Calu3 (cell line): ENCODE results near the gene DCAF17. TPM values are rescaled to one million over a fixed set of nuclear protein-coding genes. Genes with fewer than 3 reads are reported as not detected.

ENCODE experiments used
- BruUV-seq: library from RNA; stranded (reverse); fragments of 400-500 nt; replicated peaks from 2 replicates; lab custom pipeline; 2021; lab: Mats Ljungman, UMichigan
- CTCF ChIA-PET: fragments of 300-600 bp; sonication (Branson Sonifier 250); formaldehyde crosslinking; loops from one replicate; lab custom pipeline; 2022; ENCODE audit warnings: antibody characterized with exemption; lab: Charles Lee
- DNase-seq: peaks from one replicate; pipeline ENCODE4 v3.0.0; 2022
- H3K27ac Mint-ChIP-seq: one replicate; pipeline ENCODE4 v1.8.0; 2022; ENCODE audit warnings: mixed read lengths; ENCODE audit not compliant: unreplicated experiment
- H3K27me3 Mint-ChIP-seq: one replicate; pipeline ENCODE4 v1.8.0; 2022; ENCODE audit warnings: mixed read lengths; ENCODE audit not compliant: unreplicated experiment
- H3K36me3 Mint-ChIP-seq: one replicate; pipeline ENCODE4 v1.8.0; 2022; ENCODE audit warnings: mild to moderate bottlenecking, moderate library complexity, mixed read lengths; ENCODE audit not compliant: insufficient read depth, unreplicated experiment
- H3K4me1 Mint-ChIP-seq: one replicate; pipeline ENCODE4 v1.8.0; 2022; ENCODE audit warnings: mild to moderate bottlenecking, low read depth, mixed read lengths; ENCODE audit not compliant: unreplicated experiment
- H3K4me3 Mint-ChIP-seq: one replicate; pipeline ENCODE4 v1.8.0; 2022; ENCODE audit warnings: mild to moderate bottlenecking, low read depth, moderate library complexity, mixed read lengths; ENCODE audit not compliant: unreplicated experiment
- H3K9me3 Mint-ChIP-seq: one replicate; pipeline ENCODE4 v1.8.0; 2022; ENCODE audit warnings: low read depth, mixed read lengths; ENCODE audit not compliant: unreplicated experiment
- CTCF ChIP-seq: fragments of 200-600 bp; IDR thresholded peaks from one replicate; pipeline ENCODE4 v1.8.0; 2022; ENCODE audit warnings: antibody characterized with exemption; ENCODE audit not compliant: unreplicated experiment
- intact Hi-C: fragments of 100-400 bp; cut with micrococcal nuclease; formaldehyde crosslinking; loops from one replicate; pipeline ENCODE4 v1.10.0; 2022; ENCODE audit not compliant: unreplicated experiment
- total RNA-seq: library from RNA; stranded (reverse); gene quantifications from 2 replicates; pipeline ENCODE4 v1.2.3, GENCODE V29; 2022

Gene DCAF17
- total RNA-seq, 1 experiment from 2014 or later = 11.9 TPM

DNA sequence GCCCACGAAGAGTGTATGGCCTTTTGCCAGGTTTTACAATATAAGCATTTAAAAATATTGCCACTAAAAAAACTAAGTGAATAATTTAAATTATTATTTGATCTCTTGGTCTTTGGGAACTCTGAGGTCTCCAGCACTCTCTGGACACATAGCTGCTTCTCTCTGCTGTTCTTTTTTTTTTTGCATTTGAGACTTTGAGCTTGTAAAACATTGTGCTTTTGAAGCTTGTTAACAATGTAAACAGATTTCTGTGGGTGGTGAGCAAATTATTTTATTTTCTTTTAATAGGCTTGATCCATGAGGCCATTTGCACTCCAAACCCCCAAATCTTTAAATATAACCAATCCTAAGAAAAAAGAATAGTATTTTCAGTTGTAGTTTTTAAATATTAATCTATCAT, 42.0 kb downstream of the DCAF17 start:
- H3K4me3 Mint-ChIP-seq = no peak overlapping the region
- no TSS peak for BruUV-seq
- DNase-seq = no peak
- no peaks in the 10 kb centered on the region for H3K36me3 Mint-ChIP-seq
- H3K27me3 Mint-ChIP-seq = no peaks in the 10 kb centered on the region
- H3K9me3 Mint-ChIP-seq = no peaks in the 10 kb centered on the region
- intact Hi-C loops = no loop called here
- no peaks in the 10 kb centered on the region for H3K4me1 Mint-ChIP-seq
- CTCF ChIA-PET = no interaction called here
- no peak for TF ChIP-seq CTCF
- H3K27ac Mint-ChIP-seq = no peak overlapping the region

DNA sequence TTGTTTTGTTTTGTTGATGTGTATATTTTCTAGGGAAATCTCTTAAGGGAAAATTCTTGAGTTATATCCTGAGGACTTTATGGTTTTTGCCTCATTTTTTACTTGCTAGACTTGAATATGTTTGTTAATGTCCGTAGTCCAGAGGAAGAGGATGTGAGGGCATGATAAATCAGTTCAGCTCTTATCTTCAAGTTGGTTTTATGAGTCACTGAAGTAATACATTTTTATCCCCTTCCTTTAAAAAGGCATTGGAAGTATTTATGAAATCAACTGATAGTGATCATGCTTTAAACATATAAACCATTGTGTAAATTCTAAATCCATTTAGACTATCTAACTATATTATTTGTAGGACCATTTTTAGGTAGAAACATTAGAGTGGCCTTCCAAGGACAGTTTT, 44.3 kb downstream of the DCAF17 start:
- no peaks in the 10 kb centered on the region for H3K36me3 Mint-ChIP-seq
- H3K9me3 Mint-ChIP-seq = no peaks in the 10 kb centered on the region
- no peaks in the 10 kb centered on the region for H3K4me1 Mint-ChIP-seq
- no peak overlapping the region for H3K4me3 Mint-ChIP-seq
- no peak for TF ChIP-seq CTCF
- BruUV-seq = no TSS peak
- intact Hi-C loops = no loop called here
- no peak overlapping the region for H3K27ac Mint-ChIP-seq
- no peaks in the 10 kb centered on the region for H3K27me3 Mint-ChIP-seq
- DNase-seq = no peak
- CTCF ChIA-PET = no interaction called here

- no peak for TF ChIP-seq CTCF
- H3K4me1 Mint-ChIP-seq = no peaks in the 10 kb centered on the region
- CTCF ChIA-PET = no interaction called here
- intact Hi-C loops = no loop called here
- no peaks in the 10 kb centered on the region for H3K9me3 Mint-ChIP-seq
- no peak overlapping the region for H3K27ac Mint-ChIP-seq
- no peak for DNase-seq
- H3K4me3 Mint-ChIP-seq = no peak overlapping the region
- H3K27me3 Mint-ChIP-seq = no peaks in the 10 kb centered on the region
- no TSS peak for BruUV-seq
- H3K36me3 Mint-ChIP-seq = peaks cover 5% of the 10 kb centered on the region
Observed at GRCh38 chr2:171479154-171479814, 45.3 kb downstream of the DCAF17 start.

DNA sequence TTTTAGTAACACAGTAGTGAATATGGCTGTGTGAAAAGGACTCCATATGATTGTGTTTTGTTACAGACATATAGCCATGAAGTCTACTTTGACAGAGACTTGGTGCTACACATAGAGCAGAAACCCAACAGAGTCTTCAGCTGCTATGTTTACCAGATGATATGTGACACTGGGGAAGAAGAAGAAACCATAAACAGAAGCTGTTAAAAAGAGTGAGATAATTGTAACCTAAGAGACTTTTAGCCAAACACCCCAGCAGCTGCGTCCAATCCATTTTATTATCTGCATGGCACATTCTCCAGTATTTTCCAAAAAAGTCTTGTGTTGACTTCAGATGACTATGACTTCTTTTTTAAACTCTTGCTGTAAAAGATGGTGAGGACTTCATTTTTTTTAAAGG, 46.9 kb downstream of the DCAF17 start:
- CTCF ChIA-PET = no interaction called here
- no peak for TF ChIP-seq CTCF
- Mint-ChIP-seq H3K36me3 (peaks cover 5% of the 10 kb centered on the region), H3K27me3 (no peaks in the 10 kb centered on the region), H3K4me3 (no peak overlapping the region), H3K27ac (no peak overlapping the region), H3K9me3 (no peaks in the 10 kb centered on the region), H3K4me1 (no peaks in the 10 kb centered on the region)
- intact Hi-C loops = no loop called here
- BruUV-seq = no TSS peak
- DNase-seq = no peak
